Esophagus muscularis mucosa (tissue), 4 donors: ENCODE measurements around the gene FOXO6. TPM values are rescaled to one million over a fixed set of nuclear protein-coding genes. Genes with fewer than 3 reads are reported as not detected.
A peak's percentile ranks its signal among the peaks of the same experiment; 100 is the strongest.

Experiments used
- DNase-seq: peaks from one replicate; pipeline ENCODE4 v3.0.0-alpha.2; 2017; ENCODE audit errors: extremely low spot score
- H3K27ac ChIP-seq, 4 donors: fragments of 200-600 bp; sonication (generic); replicated peaks in 1 of 4; 1 replicate in 3 of 4; 2 replicates in 1 of 4; pipeline ENCODE4 v1.5.1; 2016 to 2019; ENCODE audit warnings: mild to moderate bottlenecking in 1 of 4
- H3K27me3 ChIP-seq, 4 donors: fragments of 200-600 bp; sonication (generic); one replicate each; pipeline versions ENCODE4 v1.5.1 to v1.6.0; 2016 to 2019
- H3K36me3 ChIP-seq, 4 donors: fragments of 200-600 bp; sonication (generic); one replicate each; pipeline ENCODE4 v1.5.1; 2016 to 2019
- H3K4me1 ChIP-seq, 4 donors: fragments of 200-600 bp; sonication (generic); one replicate each; pipeline ENCODE4 v1.5.1; 2016 to 2019
- H3K4me3 ChIP-seq, 4 donors: fragments of 200-600 bp; sonication (generic); 1 replicate in 2 of 4; 2 replicates in 2 of 4; pipeline ENCODE4 v1.5.1; 2016 to 2019; ENCODE audit warnings: mild to moderate bottlenecking in 4 of 4, moderate library complexity in 1 of 4
- H3K9me3 ChIP-seq, 4 donors: fragments of 200-600 bp; sonication (generic); 1 replicate in 3 of 4; 2 replicates in 1 of 4; pipeline ENCODE4 v1.5.1; 2016 to 2019
- CTCF ChIP-seq, 3 experiments: fragments of 200-600 bp in 2 of 3; fragments of 450-650 bp in 1 of 3; sonication (generic) in 2 of 3; IDR thresholded peaks; one replicate each; pipeline ENCODE4 v1.5.1; 2017 to 2019; ENCODE audit warnings: antibody characterized with exemption in 3 of 3, mild to moderate bottlenecking in 2 of 3, moderate library complexity in 1 of 3
- EP300 ChIP-seq: sonication (generic); formaldehyde crosslinking; IDR thresholded peaks from one replicate; pipeline ENCODE4 v1.6.1; 2017; ENCODE audit warnings: antibody characterized with exemption
- POLR2A ChIP-seq: fragments of 450-650 bp; IDR thresholded peaks from one replicate; pipeline ENCODE4 v1.6.1; 2017; ENCODE audit warnings: antibody characterized with exemption, moderate library complexity, mild to moderate bottlenecking, low read depth
- POLR2AphosphoS5 ChIP-seq, 2 donors: sonication (generic); formaldehyde crosslinking; IDR thresholded peaks; one replicate each; pipeline ENCODE4 v1.6.1; 2017; ENCODE audit warnings: antibody characterized with exemption in 2 of 2
- WGBS: methylation state at CpG from one replicate; pipeline ENCODE4 v1.1.5; 2018; 5-methylcytosine and 5-hydroxymethylcytosine counted together
- intact Hi-C: fragments of 100-400 bp; cut with DNase I; formaldehyde crosslinking; loops from one replicate; pipeline ENCODE4 v1.15.1; 2023
- total RNA-seq, 4 donors: library from RNA; depleted of rRNA; stranded (reverse); fragments of >200 nt; gene quantifications; one replicate each; pipeline versions ENCODE4 v1.1.0 to v1.2.1, GENCODE V29; 2016

FOXO6 gene
- total RNA-seq, 4 donors from 2014 or later: 0.33 to 1.3 (median 0.53) TPM

GRCh38 chr1:41414716-41415306 is 53.6 kb downstream of the FOXO6 start:
- Histone ChIP-seq H3K4me3 (no peak overlapping the region), H3K27me3 (peaks cover 0 to 10% (median 0%) of the 10 kb centered on the region in 4 donors), H3K36me3 (no peaks in the 10 kb centered on the region), H3K9me3 (peaks cover 0 to 5% (median 2%) of the 10 kb centered on the region in 4 donors), H3K4me1 (peaks cover 11 to 27% (median 12%) of the 10 kb centered on the region in 4 donors), H3K27ac (no peak overlapping the region)
- WGBS: 90% methylated on average over 2 of the region's 7 CpGs
- no peak for DNase-seq
- TF ChIP-seq CTCF (IDR thresholded peaks at IDR 0.05): no peak
- TF ChIP-seq POLR2A: no peak
- no peak for TF ChIP-seq EP300
- intact Hi-C loops: no loop called here

- TF ChIP-seq EP300: no peak
- Histone ChIP-seq H3K36me3 (no peaks in the 10 kb centered on the region), H3K4me1 (peaks cover 11 to 27% (median 12%) of the 10 kb centered on the region in 4 donors), H3K4me3 (no peak overlapping the region), H3K9me3 (peaks cover 0 to 4% (median 2%) of the 10 kb centered on the region in 4 donors), H3K27ac (no peak overlapping the region), H3K27me3 (no peaks in the 10 kb centered on the region)
- DNase-seq: no peak
- intact Hi-C loops: loop anchor here (2.0 kb wide), 1 partner anchor 133 kb away; no protein-coding TSS in a partner anchor
- 92% methylated on average over 4 of the region's 5 CpGs for WGBS
Observed at GRCh38 chr1:41416081-41416480, 54.8 kb downstream of the FOXO6 start.

GRCh38 chr1:41416552-41417334 is 55.5 kb downstream of the FOXO6 start:
- 61% methylated on average over 18 of the region's 18 CpGs for WGBS
- Histone ChIP-seq H3K36me3 (no peaks in the 10 kb centered on the region), H3K4me1 (peaks cover 11 to 27% (median 12%) of the 10 kb centered on the region in 4 donors), H3K27ac (no peak overlapping the region), H3K9me3 (no peaks in the 10 kb centered on the region), H3K4me3 (no peak overlapping the region), H3K27me3 (no peaks in the 10 kb centered on the region)
- intact Hi-C loops: loop anchor here (1.0 to 2.0 kb wide), 2 partner anchors 134 to 148 kb away; no protein-coding TSS in a partner anchor
- no peak for DNase-seq
- TF ChIP-seq EP300: no peak
- TF ChIP-seq POLR2A: no peak
- TF ChIP-seq CTCF (IDR thresholded peaks at IDR 0.05): peak; percentile 88 to 97 (median 93)
- TF ChIP-seq POLR2AphosphoS5 (IDR thresholded peaks at IDR 0.05): peak in 1 of 2 donors; percentile 22

- no peak for DNase-seq
- Histone ChIP-seq H3K9me3 (no peaks in the 10 kb centered on the region), H3K27me3 (no peaks in the 10 kb centered on the region), H3K27ac (no peak overlapping the region), H3K4me3 (no peak overlapping the region), H3K36me3 (no peaks in the 10 kb centered on the region), H3K4me1 (peaks cover 11 to 27% (median 12%) of the 10 kb centered on the region in 4 donors)
- 43% methylated on average over 1 of the region's 1 CpG for WGBS
- intact Hi-C loops: loop anchor here (1.0 to 2.0 kb wide), 2 partner anchors 135 to 149 kb away; no protein-coding TSS in a partner anchor
- TF ChIP-seq POLR2A (no peak), EP300 (no peak), POLR2AphosphoS5 (IDR thresholded peaks at IDR 0.05) (no peak), CTCF (IDR thresholded peaks at IDR 0.05) (no peak)
Observed at GRCh38 chr1:41417335-41417682, 56.1 kb downstream of the FOXO6 start.

GRCh38 chr1:41417746-41418145 is 56.5 kb downstream of the FOXO6 start:
- no peak for DNase-seq
- no peaks in the 10 kb centered on the region for H3K27me3 ChIP-seq
- H3K27ac ChIP-seq: no peak overlapping the region
- no peaks in the 10 kb centered on the region for H3K36me3 ChIP-seq
- H3K4me1 ChIP-seq: peaks cover 11 to 27% (median 12%) of the 10 kb centered on the region in 4 donors
- no peak overlapping the region for H3K4me3 ChIP-seq
- 77% methylated on average over 6 of the region's 6 CpGs for WGBS
- intact Hi-C loops: loop anchor here (1.0 to 2.0 kb wide), 2 partner anchors 135 to 149 kb away; no protein-coding TSS in a partner anchor
- no peaks in the 10 kb centered on the region for H3K9me3 ChIP-seq
- no peak for TF ChIP-seq POLR2A
- no peak for TF ChIP-seq EP300
- TF ChIP-seq POLR2AphosphoS5 (IDR thresholded peaks at IDR 0.05): no peak
- no peak for TF ChIP-seq CTCF (IDR thresholded peaks at IDR 0.05)
